DND-41 (cell line): ENCODE measurements around the gene ZC3H13.

Source experiments
- ATAC-seq: fragments of 200-7000 bp; cut with Tn5 transposase; 3 replicates; pipeline ENCODE4 v1.9.1; 2021; ENCODE audit warnings: low read depth; ENCODE audit not compliant: insufficient read depth
- DNase-seq: peaks from one replicate; pipeline ENCODE4 v3.0.0-alpha.2; 2020
- H2AFZ ChIP-seq: 2 replicates; pipeline ENCODE4 v1.6.0; 2012; ENCODE audit warnings: low read depth, low read length
- H3K27ac ChIP-seq: 2 replicates; pipeline ENCODE4 v1.5.1; 2012; ENCODE audit warnings: low read length, inconsistent platforms
- H3K27me3 ChIP-seq: fragments of 200-600 bp; sonication (generic); 2 replicates; pipeline ENCODE4 v1.6.0; 2012; ENCODE audit warnings: low read length, mild to moderate bottlenecking, inconsistent platforms; ENCODE audit not compliant: insufficient read depth, poor library complexity
- H3K36me3 ChIP-seq: 2 replicates; pipeline ENCODE4 v1.5.1; 2012; ENCODE audit warnings: low read length, inconsistent platforms; ENCODE audit not compliant: insufficient read depth
- H3K4me1 ChIP-seq: 2 replicates; pipeline ENCODE4 v1.5.1; 2012; ENCODE audit warnings: mild to moderate bottlenecking, low read length; ENCODE audit not compliant: insufficient read depth
- H3K4me2 ChIP-seq: 2 replicates; pipeline ENCODE4 v1.6.0; 2012; ENCODE audit warnings: mild to moderate bottlenecking, moderate library complexity, low read length, inconsistent platforms; ENCODE audit not compliant: insufficient read depth
- H3K4me3 ChIP-seq, 2 experiments: fragments of 200-600 bp in 1 of 2; shearing (Covaris generic) in 1 of 2; 2 replicates each; pipeline ENCODE4 v1.5.1; 2012 to 2016; ENCODE audit warnings: inconsistent platforms in 2 of 2, low read length in 2 of 2, mild to moderate bottlenecking in 2 of 2, low read depth in 1 of 2, moderate library complexity in 1 of 2
- H3K79me2 ChIP-seq: 2 replicates; pipeline ENCODE4 v1.6.0; 2012; ENCODE audit warnings: low read length, inconsistent platforms; ENCODE audit not compliant: insufficient read depth
- H3K9ac ChIP-seq: 2 replicates; pipeline ENCODE4 v1.6.0; 2012; ENCODE audit warnings: low read depth, mild to moderate bottlenecking, inconsistent platforms, low read length, moderate library complexity
- H3K9me3 ChIP-seq: 2 replicates; pipeline ENCODE4 v1.5.1; 2012; ENCODE audit warnings: low read length, moderate library complexity, mild to moderate bottlenecking, inconsistent platforms; ENCODE audit not compliant: insufficient read depth, severe bottlenecking
- H4K20me1 ChIP-seq: 2 replicates; pipeline ENCODE4 v1.6.0; 2012; ENCODE audit warnings: low read length; ENCODE audit not compliant: insufficient read depth
- EZH2 ChIP-seq: IDR thresholded peaks from 3 replicates; pipeline ENCODE4 v1.6.1; 2012; ENCODE audit warnings: borderline replicate concordance, low read depth, mild to moderate bottlenecking, moderate library complexity, low read length, inconsistent platforms; ENCODE audit not compliant: severe bottlenecking
- TF ChIP-seq, protein P1 (sequence below): IDR thresholded peaks from 2 replicates; pipeline ENCODE4 v1.5.1; 2012; ENCODE audit warnings: borderline replicate concordance, low read length, moderate library complexity, mild to moderate bottlenecking; ENCODE audit not compliant: poor library complexity, severe bottlenecking; ENCODE audit errors: extremely low read depth

ZC3H13 gene, protein sequence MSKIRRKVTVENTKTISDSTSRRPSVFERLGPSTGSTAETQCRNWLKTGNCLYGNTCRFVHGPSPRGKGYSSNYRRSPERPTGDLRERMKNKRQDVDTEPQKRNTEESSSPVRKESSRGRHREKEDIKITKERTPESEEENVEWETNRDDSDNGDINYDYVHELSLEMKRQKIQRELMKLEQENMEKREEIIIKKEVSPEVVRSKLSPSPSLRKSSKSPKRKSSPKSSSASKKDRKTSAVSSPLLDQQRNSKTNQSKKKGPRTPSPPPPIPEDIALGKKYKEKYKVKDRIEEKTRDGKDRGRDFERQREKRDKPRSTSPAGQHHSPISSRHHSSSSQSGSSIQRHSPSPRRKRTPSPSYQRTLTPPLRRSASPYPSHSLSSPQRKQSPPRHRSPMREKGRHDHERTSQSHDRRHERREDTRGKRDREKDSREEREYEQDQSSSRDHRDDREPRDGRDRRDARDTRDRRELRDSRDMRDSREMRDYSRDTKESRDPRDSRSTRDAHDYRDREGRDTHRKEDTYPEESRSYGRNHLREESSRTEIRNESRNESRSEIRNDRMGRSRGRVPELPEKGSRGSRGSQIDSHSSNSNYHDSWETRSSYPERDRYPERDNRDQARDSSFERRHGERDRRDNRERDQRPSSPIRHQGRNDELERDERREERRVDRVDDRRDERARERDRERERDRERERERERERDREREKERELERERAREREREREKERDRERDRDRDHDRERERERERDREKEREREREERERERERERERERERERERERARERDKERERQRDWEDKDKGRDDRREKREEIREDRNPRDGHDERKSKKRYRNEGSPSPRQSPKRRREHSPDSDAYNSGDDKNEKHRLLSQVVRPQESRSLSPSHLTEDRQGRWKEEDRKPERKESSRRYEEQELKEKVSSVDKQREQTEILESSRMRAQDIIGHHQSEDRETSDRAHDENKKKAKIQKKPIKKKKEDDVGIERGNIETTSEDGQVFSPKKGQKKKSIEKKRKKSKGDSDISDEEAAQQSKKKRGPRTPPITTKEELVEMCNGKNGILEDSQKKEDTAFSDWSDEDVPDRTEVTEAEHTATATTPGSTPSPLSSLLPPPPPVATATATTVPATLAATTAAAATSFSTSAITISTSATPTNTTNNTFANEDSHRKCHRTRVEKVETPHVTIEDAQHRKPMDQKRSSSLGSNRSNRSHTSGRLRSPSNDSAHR (N-terminal part only)

DNA sequence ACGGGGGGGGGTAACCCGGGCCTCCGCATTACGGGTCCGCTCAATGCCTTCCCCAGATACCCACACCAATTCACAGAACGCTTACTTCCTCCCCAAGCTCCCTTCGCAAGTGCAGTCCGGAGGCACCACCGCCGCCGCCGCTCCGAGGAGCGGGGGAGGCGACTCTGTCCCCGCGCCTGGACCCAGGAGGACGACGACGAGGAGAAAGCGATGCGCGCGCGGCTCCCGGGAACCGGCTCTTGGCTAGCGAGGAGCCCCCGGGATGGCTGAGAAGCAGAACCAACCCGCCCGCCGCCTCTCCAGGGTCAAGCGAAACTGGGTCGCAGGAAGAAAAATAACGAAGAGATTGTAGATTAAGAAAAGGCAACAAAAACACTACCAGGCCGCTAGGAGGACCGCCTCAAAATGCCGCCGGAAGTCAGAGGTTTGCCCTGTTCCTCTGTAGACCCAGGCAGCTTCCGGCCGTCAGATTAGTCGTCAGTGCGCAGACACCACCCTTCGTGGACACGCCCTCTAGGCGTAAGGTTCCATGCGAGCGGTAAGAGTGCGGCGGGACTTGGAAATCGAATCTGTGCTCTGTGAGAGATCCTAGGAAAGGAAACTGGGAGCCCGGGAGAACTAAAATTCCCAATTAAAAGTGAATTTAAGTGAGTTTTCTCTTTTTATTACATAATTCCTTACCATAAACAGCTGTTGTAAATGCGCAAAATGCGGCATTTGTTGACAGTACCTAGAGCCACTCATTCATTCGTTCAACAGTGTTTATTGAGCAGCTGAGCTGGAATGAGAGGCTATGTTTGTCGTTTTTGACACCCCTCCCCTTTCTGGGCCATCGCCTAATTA is at the start of gene ZC3H13:
Gene ZC3H13 (minus strand): TSS at position 428 of the 843 bp plus-strand sequence. CDS start 7,239 bp downstream, outside the sequence.
- Histone ChIP-seq H3K36me3 (no peaks in the 10 kb centered on the region), H3K4me2 (peak within 1 kb of the TSS; percentile 68), H4K20me1 (peaks cover 16% of the 10 kb centered on the region; the same call in 1 of the 2 replicates), H3K79me2 (peaks cover 63% of the 10 kb centered on the region), H2AFZ (peak within 1 kb of the TSS; percentile 85), H3K27me3 (no peaks in the 10 kb centered on the region), H3K9me3 (no peaks in the 10 kb centered on the region), H3K9ac (peak within 1 kb of the TSS; percentile 93), H3K4me3 (peak within 1 kb of the TSS; percentile 66 to 96), H3K27ac (peak within 1 kb of the TSS; percentile 87), H3K4me1 (peaks cover 54% of the 10 kb centered on the region)
- peak; percentile 93 for DNase-seq
- ATAC-seq = peak; percentile 100
- no peak for TF ChIP-seq EZH2
- TF ChIP-seq, protein P1, sequence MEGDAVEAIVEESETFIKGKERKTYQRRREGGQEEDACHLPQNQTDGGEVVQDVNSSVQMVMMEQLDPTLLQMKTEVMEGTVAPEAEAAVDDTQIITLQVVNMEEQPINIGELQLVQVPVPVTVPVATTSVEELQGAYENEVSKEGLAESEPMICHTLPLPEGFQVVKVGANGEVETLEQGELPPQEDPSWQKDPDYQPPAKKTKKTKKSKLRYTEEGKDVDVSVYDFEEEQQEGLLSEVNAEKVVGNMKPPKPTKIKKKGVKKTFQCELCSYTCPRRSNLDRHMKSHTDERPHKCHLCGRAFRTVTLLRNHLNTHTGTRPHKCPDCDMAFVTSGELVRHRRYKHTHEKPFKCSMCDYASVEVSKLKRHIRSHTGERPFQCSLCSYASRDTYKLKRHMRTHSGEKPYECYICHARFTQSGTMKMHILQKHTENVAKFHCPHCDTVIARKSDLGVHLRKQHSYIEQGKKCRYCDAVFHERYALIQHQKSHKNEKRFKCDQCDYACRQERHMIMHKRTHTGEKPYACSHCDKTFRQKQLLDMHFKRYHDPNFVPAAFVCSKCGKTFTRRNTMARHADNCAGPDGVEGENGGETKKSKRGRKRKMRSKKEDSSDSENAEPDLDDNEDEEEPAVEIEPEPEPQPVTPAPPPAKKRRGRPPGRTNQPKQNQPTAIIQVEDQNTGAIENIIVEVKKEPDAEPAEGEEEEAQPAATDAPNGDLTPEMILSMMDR = peak; percentile 44

DNA sequence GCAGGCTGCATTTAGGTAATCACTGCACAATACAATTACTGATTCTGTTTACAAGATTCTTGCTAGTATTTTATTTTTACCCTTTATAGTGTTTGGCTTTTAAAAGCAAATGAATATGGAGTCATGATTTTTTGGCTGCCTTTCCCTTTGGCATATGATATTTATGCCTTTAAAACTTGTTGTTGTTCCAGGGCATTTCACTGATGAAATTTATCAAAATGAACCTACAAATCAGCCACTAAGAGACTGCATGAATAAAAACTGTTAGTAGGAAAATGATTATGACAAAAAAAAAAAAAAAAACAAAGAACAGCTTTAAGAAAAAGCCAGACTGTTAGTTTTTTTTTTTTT is 49.7 kb upstream of the ZC3H13 start:
- DNase-seq (no peak), ATAC-seq (no peak)
- Histone ChIP-seq H3K9ac (no peak overlapping the region), H4K20me1 (no peaks in the 10 kb centered on the region), H2AFZ (no peak overlapping the region), H3K4me3 (no peak overlapping the region), H3K27ac (no peak overlapping the region), H3K9me3 (no peaks in the 10 kb centered on the region), H3K27me3 (no peaks in the 10 kb centered on the region), H3K4me2 (no peak overlapping the region), H3K79me2 (no peaks in the 10 kb centered on the region), H3K36me3 (no peaks in the 10 kb centered on the region), H3K4me1 (no peaks in the 10 kb centered on the region)
- TF ChIP-seq EZH2 = no peak
- TF ChIP-seq, protein P1 = no peak

DNA sequence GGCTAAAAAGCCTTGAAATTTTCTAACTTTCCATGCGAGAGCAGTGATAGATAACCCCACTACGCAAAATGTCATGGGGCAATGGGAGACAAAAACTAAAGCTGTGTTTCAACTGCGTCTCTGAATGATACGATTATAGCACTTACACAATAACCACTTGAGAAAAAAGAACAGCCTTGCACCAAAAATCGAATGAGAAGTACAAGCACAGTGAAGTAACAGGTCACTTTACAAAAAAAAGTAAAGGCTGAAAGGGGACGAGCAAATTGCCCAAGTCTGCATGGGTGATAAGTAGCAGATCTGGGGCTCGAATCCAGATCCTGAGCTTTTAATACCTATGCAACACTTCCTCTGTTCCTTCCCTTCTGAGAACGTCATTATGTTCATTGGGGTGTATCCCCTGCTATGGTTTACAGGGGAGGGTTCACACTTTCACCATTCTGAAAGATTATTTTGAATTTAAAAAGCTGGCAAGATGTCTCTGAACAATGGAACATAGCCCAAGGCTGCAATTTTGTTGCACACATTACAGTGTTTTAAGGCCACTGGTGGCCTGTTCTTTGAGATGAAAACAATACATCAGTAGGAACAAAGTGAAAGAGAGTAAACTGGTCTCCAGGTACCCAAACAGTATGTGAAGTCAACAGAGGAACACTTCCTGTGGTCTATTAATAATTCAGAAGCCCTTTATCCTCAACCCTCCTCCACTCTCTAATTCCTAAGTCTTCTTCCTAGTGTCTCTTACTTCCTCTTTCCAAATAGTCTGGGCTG is 49.1 kb upstream of the ZC3H13 start:
- Histone ChIP-seq H3K4me2 (no peak overlapping the region), H3K27ac (no peak overlapping the region), H3K4me1 (no peaks in the 10 kb centered on the region), H3K27me3 (no peaks in the 10 kb centered on the region), H3K36me3 (no peaks in the 10 kb centered on the region), H3K4me3 (no peak overlapping the region), H3K79me2 (no peaks in the 10 kb centered on the region), H4K20me1 (no peaks in the 10 kb centered on the region), H3K9me3 (no peaks in the 10 kb centered on the region), H3K9ac (no peak overlapping the region), H2AFZ (no peak overlapping the region)
- DNase-seq (no peak), ATAC-seq (peak; percentile 24; the same call in 1 of the 3 replicates)
- TF ChIP-seq, protein P1 = no peak
- TF ChIP-seq EZH2 = no peak
